ENCODE results near the gene ZMYND10. TPM values are rescaled to one million over a fixed set of nuclear protein-coding genes. Genes with fewer than 3 reads are reported as not detected.

The ZMYND10 gene
- total RNA-seq, 5 donors from 2014 or later (not counting 1 experiment from before 2014, with no cell fraction given), result 1.2 to 6.1 (median 2.9) TPM

GRCh38 chr3:50388016-50388719 is 42.6 kb upstream of the ZMYND10 start:
- ChIA-PET POLR2A (no interaction called here), CTCF (no interaction called here)
- H3K4me3 ChIP-seq (ENCODE audit: control insufficient read depth in 1 of 2, extremely low read depth in 1 of 2, low read length in 1 of 2), result no peak overlapping the region
- H3K36me3 ChIP-seq (ENCODE audit: control insufficient read depth in 2 of 2, extremely low read depth in 1 of 2, insufficient read depth in 1 of 2, low read length in 1 of 2), result no peaks in the 10 kb centered on the region
- no peaks in the 10 kb centered on the region for H3K4me1 Mint-ChIP-seq
- H3K9me3 Mint-ChIP-seq, result no peaks in the 10 kb centered on the region
- DNase-seq, result no peak
- no peaks in the 10 kb centered on the region for H3K4me1 ChIP-seq (ENCODE audit: control insufficient read depth in 1 of 2, extremely low read depth in 1 of 2, insufficient read depth in 2 of 2, low read length in 2 of 2)
- no peaks in the 10 kb centered on the region for H3K9me3 ChIP-seq
- 84% methylated on average over 22 of the region's 25 CpGs for WGBS (ENCODE audit: insufficient coverage)
- H3K27ac Mint-ChIP-seq, result no peak overlapping the region
- no peak overlapping the region for H3K4me3 Mint-ChIP-seq
- no peak overlapping the region for H3K27ac ChIP-seq (ENCODE audit: low read length)
- ATAC-seq (replicated peaks in 1 of 4), result no peak
- H3K27me3 ChIP-seq (replicated peaks in 1 of 2; ENCODE audit: control insufficient read depth in 2 of 2, extremely low read depth in 1 of 2, insufficient read depth in 2 of 2, low read length in 1 of 2), result peaks cover 0 to 3% of the 10 kb centered on the region in 2 experiments
- no peaks in the 10 kb centered on the region for H3K36me3 Mint-ChIP-seq
- no peaks in the 10 kb centered on the region for H3K27me3 Mint-ChIP-seq

GRCh38 chr3:50385754-50386153 is 40.2 kb upstream of the ZMYND10 start:
- Histone ChIP-seq H3K9me3 (no peaks in the 10 kb centered on the region), H3K27me3 (replicated peaks in 1 of 2; ENCODE audit: control insufficient read depth in 2 of 2, extremely low read depth in 1 of 2, insufficient read depth in 2 of 2, low read length in 1 of 2) (peaks cover 0 to 3% of the 10 kb centered on the region in 2 experiments), H3K4me3 (ENCODE audit: control insufficient read depth in 1 of 2, extremely low read depth in 1 of 2, low read length in 1 of 2) (no peak overlapping the region), H3K27ac (ENCODE audit: low read length) (no peak overlapping the region), H3K4me1 (ENCODE audit: control insufficient read depth in 1 of 2, extremely low read depth in 1 of 2, insufficient read depth in 2 of 2, low read length in 2 of 2) (no peaks in the 10 kb centered on the region), H3K36me3 (ENCODE audit: control insufficient read depth in 2 of 2, extremely low read depth in 1 of 2, insufficient read depth in 1 of 2, low read length in 1 of 2) (no peaks in the 10 kb centered on the region)
- POLR2A ChIA-PET, result no interaction called here
- H3K4me1 Mint-ChIP-seq, result no peaks in the 10 kb centered on the region
- no peaks in the 10 kb centered on the region for H3K36me3 Mint-ChIP-seq
- H3K4me3 Mint-ChIP-seq, result no peak overlapping the region
- H3K27me3 Mint-ChIP-seq, result no peaks in the 10 kb centered on the region
- H3K9me3 Mint-ChIP-seq, result no peaks in the 10 kb centered on the region
- H3K27ac Mint-ChIP-seq, result no peak overlapping the region
- WGBS (ENCODE audit: insufficient coverage), result 73% methylated on average over 4 of the region's 13 CpGs
- CTCF ChIA-PET, result no interaction called here
- DNase-seq (no peak), ATAC-seq (replicated peaks in 1 of 4) (no peak)

- ChIA-PET CTCF (no interaction called here), POLR2A (no interaction called here)
- Histone ChIP-seq H3K27me3 (replicated peaks in 1 of 2; ENCODE audit: control insufficient read depth in 2 of 2, extremely low read depth in 1 of 2, insufficient read depth in 2 of 2, low read length in 1 of 2) (peaks cover 0 to 3% of the 10 kb centered on the region in 2 experiments), H3K36me3 (ENCODE audit: control insufficient read depth in 2 of 2, extremely low read depth in 1 of 2, insufficient read depth in 1 of 2, low read length in 1 of 2) (no peaks in the 10 kb centered on the region), H3K4me1 (ENCODE audit: control insufficient read depth in 1 of 2, extremely low read depth in 1 of 2, insufficient read depth in 2 of 2, low read length in 2 of 2) (no peaks in the 10 kb centered on the region), H3K27ac (ENCODE audit: low read length) (no peak overlapping the region), H3K9me3 (no peaks in the 10 kb centered on the region), H3K4me3 (ENCODE audit: control insufficient read depth in 1 of 2, extremely low read depth in 1 of 2, low read length in 1 of 2) (no peak overlapping the region)
- H3K9me3 Mint-ChIP-seq, result no peaks in the 10 kb centered on the region
- H3K4me3 Mint-ChIP-seq, result no peak overlapping the region
- 81% methylated on average over 6 of the region's 6 CpGs for WGBS (ENCODE audit: insufficient coverage)
- no peak overlapping the region for H3K27ac Mint-ChIP-seq
- no peaks in the 10 kb centered on the region for H3K4me1 Mint-ChIP-seq
- DNase-seq, result no peak
- no peaks in the 10 kb centered on the region for H3K27me3 Mint-ChIP-seq
- no peak for ATAC-seq (replicated peaks in 1 of 4)
- H3K36me3 Mint-ChIP-seq, result no peaks in the 10 kb centered on the region
Measured at GRCh38 chr3:50383750-50384149, 38.2 kb upstream of the ZMYND10 start.

- no peaks in the 10 kb centered on the region for H3K36me3 Mint-ChIP-seq
- 88% methylated on average over 5 of the region's 12 CpGs for WGBS (ENCODE audit: insufficient coverage)
- CTCF ChIA-PET, result no interaction called here
- no peak overlapping the region for H3K4me3 ChIP-seq (ENCODE audit: control insufficient read depth in 1 of 2, extremely low read depth in 1 of 2, low read length in 1 of 2)
- DNase-seq, result no peak
- no peak overlapping the region for H3K27ac ChIP-seq (ENCODE audit: low read length)
- H3K4me1 Mint-ChIP-seq, result no peaks in the 10 kb centered on the region
- H3K27me3 Mint-ChIP-seq, result no peaks in the 10 kb centered on the region
- H3K4me3 Mint-ChIP-seq, result no peak overlapping the region
- POLR2A ChIA-PET, result no interaction called here
- H3K9me3 ChIP-seq, result no peaks in the 10 kb centered on the region
- no peaks in the 10 kb centered on the region for H3K4me1 ChIP-seq (ENCODE audit: control insufficient read depth in 1 of 2, extremely low read depth in 1 of 2, insufficient read depth in 2 of 2, low read length in 2 of 2)
- H3K27me3 ChIP-seq (replicated peaks in 1 of 2; ENCODE audit: control insufficient read depth in 2 of 2, extremely low read depth in 1 of 2, insufficient read depth in 2 of 2, low read length in 1 of 2), result peaks cover 0 to 3% of the 10 kb centered on the region in 2 experiments
- no peaks in the 10 kb centered on the region for H3K9me3 Mint-ChIP-seq
- H3K36me3 ChIP-seq (ENCODE audit: control insufficient read depth in 2 of 2, extremely low read depth in 1 of 2, insufficient read depth in 1 of 2, low read length in 1 of 2), result no peaks in the 10 kb centered on the region
- no peak overlapping the region for H3K27ac Mint-ChIP-seq
- ATAC-seq (replicated peaks in 1 of 4), result no peak
Measured at GRCh38 chr3:50382722-50383121, 37.2 kb upstream of the ZMYND10 start.

- 81% methylated on average over 3 of the region's 4 CpGs for WGBS (ENCODE audit: insufficient coverage)
- H3K27ac ChIP-seq (ENCODE audit: low read length), result no peak overlapping the region
- ChIA-PET CTCF (no interaction called here), POLR2A (interaction anchor here in 1 of 2 donors (0.6 kb wide), 1 partner anchor 33 kb away, joined by 3 read pairs; no protein-coding TSS in a partner anchor)
- DNase-seq (no peak), ATAC-seq (replicated peaks in 1 of 4) (no peak)
- no peak overlapping the region for H3K27ac Mint-ChIP-seq
- H3K27me3 ChIP-seq (replicated peaks in 1 of 2; ENCODE audit: control insufficient read depth in 2 of 2, extremely low read depth in 1 of 2, insufficient read depth in 2 of 2, low read length in 1 of 2), result no peaks in the 10 kb centered on the region
- H3K4me1 ChIP-seq (ENCODE audit: control insufficient read depth in 1 of 2, extremely low read depth in 1 of 2, insufficient read depth in 2 of 2, low read length in 2 of 2), result no peaks in the 10 kb centered on the region
- H3K27me3 Mint-ChIP-seq, result no peaks in the 10 kb centered on the region
- no peaks in the 10 kb centered on the region for H3K4me1 Mint-ChIP-seq
- H3K9me3 Mint-ChIP-seq, result no peaks in the 10 kb centered on the region
- no peaks in the 10 kb centered on the region for H3K36me3 ChIP-seq (ENCODE audit: control insufficient read depth in 2 of 2, extremely low read depth in 1 of 2, insufficient read depth in 1 of 2, low read length in 1 of 2)
- H3K4me3 Mint-ChIP-seq, result no peak overlapping the region
- H3K4me3 ChIP-seq (ENCODE audit: control insufficient read depth in 1 of 2, extremely low read depth in 1 of 2, low read length in 1 of 2), result no peak overlapping the region
- H3K9me3 ChIP-seq, result no peaks in the 10 kb centered on the region
- H3K36me3 Mint-ChIP-seq, result no peaks in the 10 kb centered on the region
Measured at GRCh38 chr3:50381383-50381782, 35.9 kb upstream of the ZMYND10 start.

GRCh38 chr3:50380405-50381085 is 35.0 kb upstream of the ZMYND10 start:
- Histone ChIP-seq H3K36me3 (ENCODE audit: control insufficient read depth in 2 of 2, extremely low read depth in 1 of 2, insufficient read depth in 1 of 2, low read length in 1 of 2) (no peaks in the 10 kb centered on the region), H3K27ac (ENCODE audit: low read length) (no peak overlapping the region), H3K4me3 (ENCODE audit: control insufficient read depth in 1 of 2, extremely low read depth in 1 of 2, low read length in 1 of 2) (no peak overlapping the region), H3K4me1 (ENCODE audit: control insufficient read depth in 1 of 2, extremely low read depth in 1 of 2, insufficient read depth in 2 of 2, low read length in 2 of 2) (no peaks in the 10 kb centered on the region), H3K9me3 (no peaks in the 10 kb centered on the region), H3K27me3 (replicated peaks in 1 of 2; ENCODE audit: control insufficient read depth in 2 of 2, extremely low read depth in 1 of 2, insufficient read depth in 2 of 2, low read length in 1 of 2) (no peaks in the 10 kb centered on the region)
- ATAC-seq (replicated peaks in 1 of 4), result no peak
- ChIA-PET CTCF (interaction anchor here in 1 of 2 donors (0.6 kb wide), 1 partner anchor 31 kb away, joined by 3 read pairs; no protein-coding TSS in a partner anchor), POLR2A (interaction anchor here in 1 of 2 donors (0.6 kb wide), 1 partner anchor 311 kb away, joined by 5 read pairs; no protein-coding TSS in a partner anchor)
- Mint-ChIP-seq H3K9me3 (no peaks in the 10 kb centered on the region), H3K27ac (no peak overlapping the region), H3K4me1 (no peaks in the 10 kb centered on the region), H3K4me3 (no peak overlapping the region), H3K36me3 (no peaks in the 10 kb centered on the region), H3K27me3 (no peaks in the 10 kb centered on the region)
- no peak for DNase-seq
- WGBS (ENCODE audit: insufficient coverage), result 69% methylated on average over 9 of the region's 17 CpGs
